Measurements from ENCODE around the gene SLC16A2.

DNA sequence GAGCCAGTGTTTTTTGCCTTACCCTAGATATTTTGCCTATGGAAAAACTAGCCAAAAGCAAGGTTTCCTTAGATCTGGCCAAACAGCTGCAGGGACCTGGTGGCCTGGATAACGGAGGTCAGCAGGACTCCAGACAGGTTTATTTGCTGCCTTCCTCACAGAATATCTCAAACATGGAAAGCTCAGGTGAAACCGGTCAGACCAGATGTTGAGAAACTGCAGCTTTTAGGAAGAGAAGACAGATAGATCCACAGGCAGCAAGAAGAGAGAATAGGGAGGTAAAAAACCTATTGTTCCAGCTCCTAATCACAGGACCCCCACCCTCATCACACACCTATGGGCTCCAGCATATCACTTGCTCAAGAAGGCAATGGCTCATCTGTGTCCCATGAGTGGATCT lies 16.2 kb downstream of the SLC16A2 start:
- TF ChIP-seq, protein P1, sequence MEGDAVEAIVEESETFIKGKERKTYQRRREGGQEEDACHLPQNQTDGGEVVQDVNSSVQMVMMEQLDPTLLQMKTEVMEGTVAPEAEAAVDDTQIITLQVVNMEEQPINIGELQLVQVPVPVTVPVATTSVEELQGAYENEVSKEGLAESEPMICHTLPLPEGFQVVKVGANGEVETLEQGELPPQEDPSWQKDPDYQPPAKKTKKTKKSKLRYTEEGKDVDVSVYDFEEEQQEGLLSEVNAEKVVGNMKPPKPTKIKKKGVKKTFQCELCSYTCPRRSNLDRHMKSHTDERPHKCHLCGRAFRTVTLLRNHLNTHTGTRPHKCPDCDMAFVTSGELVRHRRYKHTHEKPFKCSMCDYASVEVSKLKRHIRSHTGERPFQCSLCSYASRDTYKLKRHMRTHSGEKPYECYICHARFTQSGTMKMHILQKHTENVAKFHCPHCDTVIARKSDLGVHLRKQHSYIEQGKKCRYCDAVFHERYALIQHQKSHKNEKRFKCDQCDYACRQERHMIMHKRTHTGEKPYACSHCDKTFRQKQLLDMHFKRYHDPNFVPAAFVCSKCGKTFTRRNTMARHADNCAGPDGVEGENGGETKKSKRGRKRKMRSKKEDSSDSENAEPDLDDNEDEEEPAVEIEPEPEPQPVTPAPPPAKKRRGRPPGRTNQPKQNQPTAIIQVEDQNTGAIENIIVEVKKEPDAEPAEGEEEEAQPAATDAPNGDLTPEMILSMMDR (IDR thresholded peaks at IDR 0.05): no peak
- no peak for TF ChIP-seq POLR2A (IDR thresholded peaks at IDR 0.05)
- TF ChIP-seq POLR2AphosphoS5 (IDR thresholded peaks at IDR 0.05): no peak
- no peak for TF ChIP-seq EP300 (IDR thresholded peaks at IDR 0.05)
